ENCODE measurements around the gene RPS5.
"Not testable (repeated sequence)": the region's sequence is repeated elsewhere in the genome, so short reads cannot be mapped to it uniquely, and the experiment has no call there.

Gene RPS5

GRCh38 chr19:58386576-58387337, at the start of gene RPS5:
Gene RPS5 (plus strand): TSS chr19:58387269. CDS start chr19:58388138, 869 bp downstream.
- peak; percentile 97 for DNase-seq

- DNase-seq, result no peak
These were observed 48.7 kb upstream of the RPS5 start for GRCh38 chr19:58338336-58338735.

DNA sequence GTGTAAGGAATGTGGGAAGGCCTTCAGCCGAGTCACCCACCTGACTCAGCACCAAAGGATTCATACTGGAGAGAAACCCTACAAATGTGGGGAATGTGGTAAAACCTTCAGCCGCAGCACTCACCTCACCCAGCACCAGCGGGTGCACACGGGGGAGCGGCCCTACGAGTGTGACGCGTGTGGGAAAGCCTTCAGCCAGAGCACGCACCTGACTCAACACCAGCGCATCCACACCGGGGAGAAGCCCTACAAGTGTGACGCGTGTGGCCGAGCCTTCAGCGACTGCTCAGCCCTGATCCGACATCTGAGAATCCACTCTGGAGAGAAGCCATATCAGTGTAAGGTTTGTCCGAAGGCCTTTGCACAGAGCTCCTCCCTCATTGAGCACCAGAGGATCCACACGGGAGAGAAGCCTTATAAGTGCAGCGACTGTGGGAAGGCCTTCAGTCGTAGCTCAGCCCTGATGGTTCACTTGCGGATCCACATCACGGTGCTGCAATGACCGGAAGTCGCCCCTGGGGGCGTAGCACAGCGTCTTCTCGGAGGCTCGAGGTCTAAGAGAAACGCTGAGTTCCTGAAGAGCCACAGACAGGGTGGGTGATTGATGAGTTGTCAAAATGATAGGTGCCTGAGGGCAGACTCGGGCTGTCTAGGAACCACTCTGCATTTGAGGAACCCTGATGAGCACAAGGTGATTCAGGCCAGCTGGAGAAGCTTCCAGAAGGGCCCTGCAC, 48.1 kb upstream of the RPS5 start:
- no peak for DNase-seq

DNA sequence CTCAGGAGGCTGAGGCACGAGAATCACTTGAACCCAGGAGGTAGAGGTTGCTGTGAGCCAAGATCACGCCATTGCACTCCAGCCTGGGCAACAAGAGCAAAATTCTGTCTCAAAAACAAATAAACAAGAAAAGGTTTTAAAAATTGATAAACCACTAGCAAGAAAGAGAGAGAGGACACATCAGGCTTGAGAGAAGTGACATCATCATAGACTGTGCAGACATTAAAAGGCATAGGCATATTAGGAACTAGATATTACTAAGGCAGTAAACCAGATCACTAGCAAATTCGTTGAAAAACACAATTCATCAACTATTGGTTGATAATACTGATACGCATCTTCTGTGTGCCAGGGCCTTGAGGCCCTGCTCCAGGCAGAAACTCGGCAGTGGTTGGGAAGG, 41.5 kb upstream of the RPS5 start:
- DNase-seq, result no peak

DNA sequence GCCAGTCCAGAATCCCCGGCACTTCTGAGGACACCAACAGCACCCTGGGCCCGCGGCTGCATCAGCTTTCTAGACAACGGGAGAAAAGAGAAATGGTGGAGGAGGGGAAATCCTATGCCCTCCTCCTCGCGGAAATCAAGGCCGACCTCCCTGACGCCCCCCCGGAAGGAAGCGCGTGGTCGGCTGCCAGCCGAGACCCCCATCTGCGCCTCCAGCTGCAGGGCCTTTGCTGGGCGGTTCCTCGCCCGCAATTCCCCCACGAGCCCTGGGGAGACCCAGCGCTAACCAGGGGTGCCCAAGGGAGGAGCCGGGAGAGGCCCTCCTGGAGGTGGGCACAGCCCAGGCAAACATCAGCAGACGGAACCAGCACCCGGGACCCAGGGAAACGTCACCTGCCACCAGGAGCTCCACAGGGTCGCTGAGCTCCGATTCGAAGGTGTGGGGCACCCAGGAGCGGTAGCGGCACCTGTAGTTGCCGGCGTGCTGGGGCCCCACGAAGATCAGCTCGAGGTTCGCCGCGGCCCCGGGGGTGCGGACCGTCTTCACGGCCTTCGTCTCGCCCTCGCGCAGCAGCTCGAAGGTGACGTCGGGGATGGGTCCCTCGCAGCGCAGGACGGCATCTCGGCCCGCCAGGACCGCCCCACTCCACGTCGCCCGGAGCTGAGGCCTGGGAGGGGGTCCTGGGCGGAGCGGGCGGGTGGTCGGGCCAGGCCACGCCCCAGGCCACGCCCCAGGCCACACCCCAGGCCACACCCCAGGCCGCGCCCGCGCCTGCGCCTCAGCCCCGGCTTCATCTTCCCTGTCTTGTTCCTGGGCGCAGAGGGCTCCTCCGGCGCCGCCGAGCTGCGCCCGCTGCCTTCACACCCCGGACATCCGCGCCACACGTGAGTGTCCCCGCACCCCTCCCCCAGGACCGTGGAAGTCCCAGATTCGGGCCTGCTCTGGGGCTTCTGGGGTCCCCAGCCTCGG, 39.8 kb upstream of the RPS5 start:
- DNase-seq, result peak; percentile 68

DNA sequence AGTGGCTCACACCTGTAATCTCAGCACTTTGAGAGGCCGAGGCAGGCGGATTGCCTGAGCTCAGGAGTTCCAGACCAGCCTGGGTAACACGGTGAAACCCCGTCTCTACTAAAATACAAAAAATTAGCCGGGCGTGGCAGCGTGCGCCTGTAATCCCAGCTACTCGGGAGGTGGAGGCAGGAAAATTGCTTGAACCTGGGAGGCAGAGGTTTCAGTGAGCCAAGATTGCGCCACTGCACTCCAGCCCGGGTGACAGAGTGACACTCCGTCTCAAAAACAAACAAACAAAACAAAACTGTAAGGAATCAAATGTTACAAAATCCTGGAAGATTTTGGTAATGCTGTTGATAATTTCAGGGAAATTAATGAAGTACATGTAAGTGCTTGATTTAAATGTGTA, 39.0 kb upstream of the RPS5 start:
- DNase-seq, result not testable (repeated sequence)

DNA sequence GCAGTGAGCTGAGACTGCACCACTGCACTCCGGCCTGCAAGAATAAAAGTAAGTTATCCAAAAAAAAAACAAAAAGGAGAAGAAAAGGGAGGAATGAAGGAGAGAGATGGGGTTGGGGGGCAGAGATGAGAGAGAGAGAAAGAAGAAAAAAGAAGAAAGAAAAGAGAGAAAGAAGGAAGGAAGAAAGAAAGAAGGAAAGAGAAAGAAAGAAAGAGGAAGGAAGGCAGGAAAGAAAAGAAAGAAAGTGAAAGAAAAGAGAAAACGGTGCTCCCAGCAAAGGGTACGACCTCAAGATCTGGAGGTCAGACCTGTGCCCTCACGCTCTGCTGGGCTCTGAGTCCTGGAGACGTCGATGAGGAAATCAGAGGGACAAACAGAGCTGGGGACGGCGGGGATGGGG, 37.5 kb upstream of the RPS5 start:
- DNase-seq, result no peak

DNA sequence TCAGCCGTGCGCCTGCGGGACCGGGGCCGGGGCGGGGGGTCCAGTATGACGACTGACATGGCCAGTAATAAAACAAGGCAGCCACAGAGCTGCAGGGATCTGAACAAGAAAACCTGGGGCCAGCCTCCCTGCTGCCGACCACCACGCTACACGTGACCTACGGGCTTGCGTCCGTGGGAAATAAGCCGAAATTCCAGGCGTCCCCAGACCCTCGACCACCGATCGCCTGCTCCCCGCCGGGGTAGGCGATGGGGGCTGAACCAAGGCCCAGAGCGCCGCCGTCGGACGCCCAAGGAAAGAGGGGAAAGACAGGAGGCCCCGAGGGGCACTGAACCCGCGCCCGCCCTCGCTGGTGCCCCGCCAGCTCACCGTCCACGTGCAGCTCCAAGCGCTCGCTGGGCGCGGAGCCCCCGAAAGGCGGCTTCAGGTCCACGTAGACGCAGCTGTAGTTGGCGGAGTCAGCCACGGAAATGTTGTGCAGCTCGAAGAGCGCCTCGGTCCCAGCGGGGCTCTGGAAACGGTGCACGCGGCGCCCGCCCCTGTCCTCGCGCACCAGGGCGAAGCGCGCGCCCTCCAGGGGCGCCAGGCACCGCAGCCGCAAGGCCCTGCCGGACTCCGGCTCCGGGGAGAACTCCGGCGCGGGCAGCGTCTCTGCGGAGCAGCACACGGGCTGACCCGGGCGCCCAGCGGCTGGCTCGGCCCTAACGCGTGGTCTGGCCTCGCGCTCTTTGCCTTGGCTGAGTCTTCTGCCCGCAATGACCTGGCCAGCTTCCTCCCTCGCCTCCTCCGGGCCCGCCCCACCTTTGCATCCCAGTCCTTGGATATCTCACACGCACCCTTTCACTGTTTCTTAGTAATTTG, 36.8 kb upstream of the RPS5 start:
- DNase-seq, result no peak

DNA sequence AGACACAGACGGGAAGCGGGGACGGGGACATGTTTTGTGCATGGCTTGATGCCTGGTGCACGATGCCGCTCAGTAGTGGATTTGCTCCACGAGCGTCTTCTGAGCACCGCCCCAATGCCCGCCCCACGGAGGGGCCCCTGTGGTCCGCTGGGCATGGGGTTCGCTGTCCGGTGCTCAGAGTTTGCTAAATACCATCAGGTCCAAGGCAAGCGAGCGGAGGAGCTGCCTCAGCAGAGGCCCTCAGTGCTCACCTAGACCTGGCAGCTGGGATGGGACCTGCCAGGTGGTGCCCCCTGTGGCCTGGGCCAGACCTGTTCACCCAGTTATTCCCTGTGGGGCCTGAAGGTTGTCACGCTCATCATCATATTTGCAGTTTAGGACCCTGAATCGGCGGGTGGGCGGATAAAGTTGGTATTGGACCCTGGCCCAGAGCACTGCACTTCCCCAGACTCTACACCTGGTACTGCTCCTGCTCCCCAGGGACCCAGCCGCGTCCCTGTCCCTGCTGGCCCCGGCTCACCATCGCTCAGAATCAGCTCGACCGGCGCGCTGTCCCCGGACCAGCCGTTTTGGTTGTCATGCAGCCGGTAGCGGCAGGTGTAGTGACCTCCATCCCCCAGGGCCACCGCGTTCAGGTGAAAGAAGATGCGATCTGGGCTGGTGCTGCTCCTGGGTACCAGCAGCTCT, 36.1 kb upstream of the RPS5 start:
- no peak for DNase-seq

- no peak for DNase-seq
These were observed 35.6 kb upstream of the RPS5 start for GRCh38 chr19:58351558-58351878.

DNA sequence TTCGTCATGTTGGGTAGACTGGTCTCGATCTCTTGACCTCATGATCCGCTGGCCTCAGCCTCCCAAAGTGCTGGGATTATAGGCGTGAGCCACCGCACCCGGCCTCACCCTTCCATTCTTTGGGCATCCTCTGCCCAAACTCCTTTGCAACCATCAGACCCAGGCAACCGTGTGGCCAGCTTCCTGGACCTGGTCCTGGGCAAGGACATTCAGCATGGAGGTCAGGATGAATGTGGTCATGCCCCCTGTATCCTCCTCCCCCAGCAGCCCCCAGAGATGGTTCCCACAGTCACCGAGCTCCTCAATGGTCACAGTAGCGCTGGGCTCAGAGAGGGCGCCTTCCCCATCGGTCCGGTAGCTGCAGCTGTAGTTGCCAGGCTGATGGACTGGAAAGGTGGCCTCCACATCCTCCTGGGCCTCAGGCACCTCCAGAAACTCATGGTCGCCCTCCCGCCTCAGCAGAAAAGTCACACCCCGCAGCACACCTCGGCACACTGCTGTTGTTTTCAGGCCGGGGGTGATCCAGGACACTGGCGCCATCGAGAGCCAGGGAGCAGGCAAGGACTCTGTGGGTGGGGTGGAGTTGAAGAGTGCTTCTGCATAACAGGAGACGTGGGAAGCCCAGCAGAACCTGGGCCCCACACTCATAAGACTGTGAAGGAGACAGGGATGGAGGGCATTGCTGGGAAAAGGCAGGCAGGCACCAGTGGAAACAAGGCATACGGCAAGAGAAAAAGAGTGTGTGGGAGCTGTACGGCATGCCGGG, 34.9 kb upstream of the RPS5 start:
- no peak for DNase-seq

GRCh38 chr19:58352760-58353671, 34.1 kb upstream of the RPS5 start, which contains the start of gene A1BG:
Gene A1BG (minus strand): TSS chr19:58353492. CDS start chr19:58353437, 55 bp downstream.
- DNase-seq, result no peak

DNA sequence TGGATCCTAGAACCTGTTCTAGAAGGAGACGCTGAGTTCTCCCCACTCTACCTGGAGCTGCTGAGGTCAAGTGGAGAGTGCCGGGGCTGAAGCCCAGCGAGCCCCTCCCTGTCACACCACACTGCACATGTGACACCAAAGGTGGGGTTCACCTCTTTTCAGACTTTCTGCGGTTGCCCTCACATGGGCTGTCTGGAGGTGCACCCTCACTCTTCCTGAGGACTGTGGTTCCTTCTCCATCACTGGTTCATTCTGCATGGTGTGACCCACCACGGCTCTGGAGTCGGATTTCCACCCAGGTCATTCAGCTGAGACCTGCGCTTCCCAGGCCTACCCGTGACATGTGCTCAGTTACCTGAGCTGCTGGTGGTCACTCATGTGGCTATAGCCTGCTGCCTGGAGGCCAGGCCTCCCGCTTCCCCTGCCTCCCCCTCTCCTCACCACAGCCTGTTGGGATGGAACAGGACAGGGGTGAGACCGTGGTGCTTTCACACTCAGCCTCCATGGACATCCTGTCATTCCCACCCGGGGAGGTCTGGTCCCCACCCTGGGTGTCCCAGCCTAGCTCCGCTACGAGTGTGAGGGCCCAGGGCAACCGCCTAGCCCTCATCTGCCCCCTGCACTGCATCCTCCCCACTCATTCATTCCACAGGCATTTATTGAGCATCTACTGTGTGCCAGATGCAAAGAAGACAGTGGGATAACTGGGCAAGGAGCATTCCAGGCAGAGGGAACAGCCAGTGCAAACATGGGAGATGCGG, 33.2 kb upstream of the RPS5 start:
- no peak for DNase-seq

DNA sequence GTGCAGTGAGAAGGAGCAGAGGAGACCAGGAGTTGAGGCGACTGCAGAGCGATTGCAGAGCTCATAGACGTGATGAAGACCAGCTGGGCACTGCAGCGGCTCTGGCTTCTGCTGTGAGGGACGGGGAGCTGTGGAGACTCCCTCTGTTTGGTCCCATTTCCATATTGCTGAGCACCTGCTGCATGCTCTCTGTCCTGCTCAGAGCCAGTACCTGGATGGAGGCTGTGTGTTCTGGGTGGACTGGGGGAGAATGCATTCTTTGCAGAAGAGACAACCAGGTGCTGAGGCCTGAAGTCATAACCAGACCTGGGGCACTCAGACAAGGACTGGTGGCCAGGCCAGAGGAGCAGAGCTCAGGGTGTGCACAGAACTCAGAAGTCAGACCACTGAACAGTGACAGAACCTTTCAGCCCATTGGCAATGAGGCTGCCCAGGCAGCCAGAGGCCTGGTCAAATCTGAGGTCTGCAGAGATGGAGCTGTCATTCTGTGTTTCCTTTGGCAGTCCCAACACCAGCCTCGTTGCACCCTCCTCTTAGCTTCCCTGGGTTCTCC, 32.5 kb upstream of the RPS5 start:
- DNase-seq, result no peak

DNA sequence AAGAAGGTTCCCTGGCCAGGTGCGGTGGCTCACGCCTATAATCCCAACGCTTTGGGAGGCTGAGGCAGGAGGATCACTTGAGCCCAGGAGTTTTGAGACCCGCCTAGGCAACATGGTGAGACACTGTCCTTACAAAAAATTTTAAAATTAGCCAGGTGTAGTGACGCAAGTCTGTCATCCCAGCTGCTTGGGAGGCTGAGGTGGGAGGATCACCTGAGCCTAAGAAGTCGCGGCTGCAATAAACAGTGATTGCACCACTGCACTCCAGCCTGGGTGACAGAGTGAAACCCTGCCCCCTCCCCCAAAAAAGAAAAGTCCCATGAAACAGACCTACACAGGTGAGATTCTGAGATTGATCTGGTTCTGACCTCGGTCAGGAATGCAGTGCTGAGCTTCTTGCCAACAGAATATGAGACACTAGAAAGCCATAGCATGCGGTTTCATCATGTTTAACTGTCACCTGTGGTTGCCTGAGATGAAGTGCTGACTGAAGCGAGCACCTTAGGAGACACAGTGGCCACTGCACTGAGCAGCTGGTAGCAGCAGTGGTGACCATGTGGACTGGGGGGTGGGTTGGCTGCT, 31.8 kb upstream of the RPS5 start:
- DNase-seq, result no peak

DNA sequence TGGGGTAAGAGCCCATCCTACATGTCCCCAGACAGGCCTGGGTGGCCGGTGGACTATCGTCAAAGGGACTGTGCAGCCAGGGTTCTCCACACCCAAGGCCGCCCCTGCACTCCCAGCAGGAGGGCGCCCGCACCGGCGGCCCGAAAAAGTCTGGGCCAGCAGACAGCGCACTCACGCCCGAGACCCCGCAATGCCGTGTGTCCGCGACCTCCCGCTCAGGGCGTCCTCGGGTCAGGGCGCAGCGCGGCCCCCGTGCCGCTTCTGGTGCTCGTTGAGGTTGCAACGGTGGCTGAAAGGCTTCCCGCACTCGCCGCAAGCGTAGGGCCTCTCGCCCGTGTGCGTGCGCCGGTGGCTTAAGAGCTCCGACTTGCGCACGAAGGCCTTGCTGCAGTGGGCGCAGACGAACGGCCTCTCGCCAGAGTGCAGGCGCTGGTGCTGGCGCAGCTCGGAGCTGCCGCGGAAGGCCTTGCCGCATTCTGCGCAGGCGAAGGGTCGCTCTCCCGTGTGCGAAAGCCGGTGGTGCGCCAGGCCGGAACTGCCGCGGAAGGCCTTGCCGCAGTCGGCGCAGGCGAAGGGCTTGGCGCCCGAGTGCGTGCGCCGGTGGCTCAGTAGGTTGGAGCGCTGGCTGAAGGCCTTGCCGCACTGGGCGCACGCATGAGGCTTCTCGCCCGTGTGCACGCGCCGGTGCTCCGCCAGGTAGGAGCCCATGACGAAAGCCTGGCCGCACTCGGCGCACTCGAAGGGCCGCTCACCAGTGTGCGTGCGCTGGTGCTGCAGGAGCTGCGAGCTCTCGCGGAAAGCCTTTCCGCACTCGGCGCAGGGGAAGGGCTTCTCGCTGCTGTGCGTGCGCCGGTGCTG, 30.9 kb upstream of the RPS5 start:
- DNase-seq, result no peak

- DNase-seq, result no peak
These were observed 30.1 kb upstream of the RPS5 start for GRCh38 chr19:58356766-58357480.
